NCI-H69 (cell line): ENCODE results near the gene CKMT1A.
A peak's percentile ranks its signal among the peaks of the same experiment; 100 is the strongest.
"Not testable (repeated sequence)": the region's sequence is repeated elsewhere in the genome, so short reads cannot be mapped to it uniquely, and the experiment has no call there.

Experiments
- DNase-seq: peaks from one replicate; lab custom pipeline; 2025; lab: John Stamatoyannopoulos, UW

Gene CKMT1A

GRCh38 chr15:43693148-43694022 is at the start of gene CKMT1A:
TSS of gene CKMT1A (plus strand) at chr15:43693859. CDS start at chr15:43694051, 192 bp downstream.
- not testable (repeated sequence) for DNase-seq

- no peak for DNase-seq
Measured at GRCh38 chr15:43648649-43649429, 44.8 kb upstream of the CKMT1A start, which contains the start of gene CATSPER2. TSS of gene CATSPER2 (minus strand) at chr15:43648844. CDS start at chr15:43648061, 783 bp downstream.

GRCh38 chr15:43649430-43649926 is 44.2 kb upstream of the CKMT1A start:
- not testable (repeated sequence) for DNase-seq

GRCh38 chr15:43659727-43660126 is 33.9 kb upstream of the CKMT1A start:
- DNase-seq, result not testable (repeated sequence)

GRCh38 chr15:43662293-43662692 is 31.4 kb upstream of the CKMT1A start:
- not testable (repeated sequence) for DNase-seq

GRCh38 chr15:43663333-43663732 is 30.3 kb upstream of the CKMT1A start:
- not testable (repeated sequence) for DNase-seq

- not testable (repeated sequence) for DNase-seq
Measured at GRCh38 chr15:43666177-43666576, 27.5 kb upstream of the CKMT1A start.

GRCh38 chr15:43674175-43674574 is 19.5 kb upstream of the CKMT1A start:
- DNase-seq, result not testable (repeated sequence)

GRCh38 chr15:43689604-43690301 is 3.9 kb upstream of the CKMT1A start:
- not testable (repeated sequence) for DNase-seq

- not testable (repeated sequence) for DNase-seq
Measured at GRCh38 chr15:43692679-43693078, 980 bp upstream of the CKMT1A start.

- no peak for DNase-seq
Measured at GRCh38 chr15:43702174-43702573, 8.5 kb downstream of the CKMT1A start.

- no peak for DNase-seq
Measured at GRCh38 chr15:43702701-43703424, 9.2 kb downstream of the CKMT1A start.

GRCh38 chr15:43710431-43711131 is 16.9 kb downstream of the CKMT1A start:
- DNase-seq, result not testable (repeated sequence)

- no peak for DNase-seq
Measured at GRCh38 chr15:43723151-43723550, 29.5 kb downstream of the CKMT1A start.

GRCh38 chr15:43726306-43726705 is 32.6 kb downstream of the CKMT1A start:
- DNase-seq, result not testable (repeated sequence)

- not testable (repeated sequence) for DNase-seq
Measured at GRCh38 chr15:43728053-43728725, 34.5 kb downstream of the CKMT1A start.

- DNase-seq, result no peak
Measured at GRCh38 chr15:43735416-43735815, 41.8 kb downstream of the CKMT1A start.

GRCh38 chr15:43746245-43746902 is 52.7 kb downstream of the CKMT1A start, which contains the start of gene PDIA3:
TSS of gene PDIA3 (plus strand) at chr15:43746438. CDS start at chr15:43746540, 102 bp downstream.
- peak; percentile 97 for DNase-seq

- DNase-seq, result peak; percentile 77
Measured at GRCh38 chr15:43746903-43747309, 53.2 kb downstream of the CKMT1A start.
